ENCODE measurements around the gene MANEA. TPM values are rescaled to one million over a fixed set of nuclear protein-coding genes. Genes with fewer than 3 reads are reported as not detected.

MANEA gene
- total and polyA plus RNA-seq, 2 donors (not counting 3 experiments of a cell fraction or from before 2014, with no cell fraction given) = 5.2 to 18.5 TPM

- H3K9ac ChIP-seq (replicated peaks; ENCODE audit: extremely low read depth, insufficient read depth, low read length) = no peak overlapping the region
- ChIA-PET CTCF (interaction anchor here (2.2 kb wide), 1 partner anchor 9 kb away, joined by 7 read pairs; no protein-coding TSS in a partner anchor), POLR2A (no interaction called here)
- no peaks in the 10 kb centered on the region for H3K27me3 ChIP-seq (ENCODE audit: control insufficient read depth in 2 of 2, insufficient read depth in 2 of 2, low read length in 2 of 2)
- dilution Hi-C loops (cut with MboI; ENCODE audit: extremely low pct_ligation_motif_present, low sequenced_read_pairs) = no loop called here
- no peaks in the 10 kb centered on the region for H3K9me3 ChIP-seq (replicated peaks; ENCODE audit: control insufficient read depth, insufficient read depth, low read length)
- no peak overlapping the region for H3K4me3 ChIP-seq (replicated peaks in 1 of 3; ENCODE audit: insufficient read depth in 1 of 3, low read depth in 1 of 3, low read length in 3 of 3)
- BruUV-seq (replicated peaks) = no TSS peak
- no peak for DNase-seq (ENCODE audit: low read depth, low spot score)
- FAIRE-seq = no peak
- intact Hi-C loops (cut with micrococcal nuclease) = no loop called here
- TF ChIP-seq POLR2A (IDR thresholded peaks at IDR 0.05; ENCODE audit: low read depth, low read length) (no peak), MYC (IDR thresholded peaks at IDR 0.05; ENCODE audit: low read depth, low read length) (no peak), GATA2 (IDR thresholded peaks at IDR 0.05; ENCODE audit: insufficient read depth, insufficient read length, low read depth, low read length) (no peak), CTCF (IDR thresholded peaks at IDR 0.05; ENCODE audit: extremely low read depth in 1 of 2, insufficient read depth in 1 of 2, low read depth in 1 of 2, low read length in 2 of 2) (no peak)
- no peaks in the 10 kb centered on the region for H3K36me3 ChIP-seq (ENCODE audit: control insufficient read depth in 2 of 2, extremely low read depth in 1 of 2, insufficient read depth in 2 of 2, low read length in 2 of 2)
- H3K9me1 ChIP-seq (replicated peaks; ENCODE audit: control insufficient read depth, extremely low read depth, insufficient read depth, low read length) = no peaks in the 10 kb centered on the region
- no peaks in the 10 kb centered on the region for H4K20me1 ChIP-seq (replicated peaks; ENCODE audit: control insufficient read depth, extremely low read depth, insufficient read depth, low read length)
- H3K79me2 ChIP-seq (ENCODE audit: control insufficient read depth, insufficient read depth, low read length) = no peaks in the 10 kb centered on the region
- peaks cover 11% of the 10 kb centered on the region for H3K4me1 ChIP-seq (ENCODE audit: control insufficient read depth, extremely low read depth, insufficient read depth, low read length)
- H2AFZ ChIP-seq (ENCODE audit: low read depth, low read length) = no peak overlapping the region
- no peak overlapping the region for H3K27ac ChIP-seq (ENCODE audit: insufficient read depth, low read depth, low read length)
- no peak overlapping the region for H3K4me2 ChIP-seq (ENCODE audit: insufficient read depth, low read length)
Observed at GRCh38 chr6:95596021-95596420, 18.7 kb downstream of the MANEA start.

- H3K27ac ChIP-seq (ENCODE audit: insufficient read depth, low read depth, low read length) = no peak overlapping the region
- H3K4me3 ChIP-seq (replicated peaks in 1 of 3; ENCODE audit: insufficient read depth in 1 of 3, low read depth in 1 of 3, low read length in 3 of 3) = no peak overlapping the region
- H3K79me2 ChIP-seq (ENCODE audit: control insufficient read depth, insufficient read depth, low read length) = no peaks in the 10 kb centered on the region
- peaks cover 21% of the 10 kb centered on the region for H3K4me1 ChIP-seq (ENCODE audit: control insufficient read depth, extremely low read depth, insufficient read depth, low read length)
- POLR2A ChIA-PET = no interaction called here
- H4K20me1 ChIP-seq (replicated peaks; ENCODE audit: control insufficient read depth, extremely low read depth, insufficient read depth, low read length) = no peaks in the 10 kb centered on the region
- CTCF ChIA-PET = interaction anchor here (1.2 to 1.7 kb wide), 2 partner anchors 12 to 18 kb away, joined by 3 to 8 read pairs; no protein-coding TSS in a partner anchor
- BruUV-seq (replicated peaks) = no TSS peak
- TF ChIP-seq POLR2A (IDR thresholded peaks at IDR 0.05; ENCODE audit: low read depth, low read length) (no peak), POLR2AphosphoS5 (IDR thresholded peaks at IDR 0.05; ENCODE audit: insufficient read depth, low read depth, low read length) (no peak), FOS (IDR thresholded peaks at IDR 0.05; ENCODE audit: borderline replicate concordance, insufficient read depth, low read length) (no peak), EZH2 (IDR thresholded peaks at IDR 0.05; ENCODE audit: borderline replicate concordance, low read depth, low read length, severe bottlenecking) (no peak), GATA2 (IDR thresholded peaks at IDR 0.05; ENCODE audit: insufficient read depth, insufficient read length, low read depth, low read length) (no peak), MYC (IDR thresholded peaks at IDR 0.05; ENCODE audit: low read depth, low read length) (no peak), CTCF (IDR thresholded peaks at IDR 0.05; ENCODE audit: extremely low read depth in 1 of 2, insufficient read depth in 1 of 2, low read depth in 1 of 2, low read length in 2 of 2) (no peak), JUN (IDR thresholded peaks at IDR 0.05; ENCODE audit: borderline replicate concordance, insufficient read depth, insufficient read length, low read depth) (no peak)
- TF ChIP-seq, protein P1, sequence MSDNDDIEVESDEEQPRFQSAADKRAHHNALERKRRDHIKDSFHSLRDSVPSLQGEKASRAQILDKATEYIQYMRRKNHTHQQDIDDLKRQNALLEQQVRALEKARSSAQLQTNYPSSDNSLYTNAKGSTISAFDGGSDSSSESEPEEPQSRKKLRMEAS (IDR thresholded peaks at IDR 0.05; ENCODE audit: insufficient read depth, insufficient read length) = no peak
- H3K9me1 ChIP-seq (replicated peaks; ENCODE audit: control insufficient read depth, extremely low read depth, insufficient read depth, low read length) = no peaks in the 10 kb centered on the region
- dilution Hi-C loops (cut with MboI; ENCODE audit: extremely low pct_ligation_motif_present, low sequenced_read_pairs) = no loop called here
- no peaks in the 10 kb centered on the region for H3K27me3 ChIP-seq (ENCODE audit: control insufficient read depth in 2 of 2, insufficient read depth in 2 of 2, low read length in 2 of 2)
- H3K36me3 ChIP-seq (ENCODE audit: control insufficient read depth in 2 of 2, extremely low read depth in 1 of 2, insufficient read depth in 2 of 2, low read length in 2 of 2) = no peaks in the 10 kb centered on the region
- DNase-seq (ENCODE audit: low read depth, low spot score) (no peak), FAIRE-seq (no peak)
- H3K9me3 ChIP-seq (replicated peaks; ENCODE audit: control insufficient read depth, insufficient read depth, low read length) = no peaks in the 10 kb centered on the region
- no peak overlapping the region for H2AFZ ChIP-seq (ENCODE audit: low read depth, low read length)
- H3K9ac ChIP-seq (replicated peaks; ENCODE audit: extremely low read depth, insufficient read depth, low read length) = no peak overlapping the region
- H3K4me2 ChIP-seq (ENCODE audit: insufficient read depth, low read length) = no peak overlapping the region
- intact Hi-C loops (cut with micrococcal nuclease) = loop anchor here (10.0 kb wide), 1 partner anchor 925 kb away; the partner anchor contains the start of gene UFL1
Observed at GRCh38 chr6:95599706-95600105, 22.4 kb downstream of the MANEA start.

Measured in endothelial cell of umbilical vein (primary cell).